ENCODE data around the gene PLA2G12B. TPM values are rescaled to one million over a fixed set of nuclear protein-coding genes. Genes with fewer than 3 reads are reported as not detected.
"Not testable (repeated sequence)": the region's sequence is repeated elsewhere in the genome, so short reads cannot be mapped to it uniquely, and the experiment has no call there.

Gene PLA2G12B
- total and polyA plus RNA-seq, 4 donors, result 31.9 to 60.2 (median 47.3) TPM

- H3K9me3 ChIP-seq (ENCODE audit: control insufficient read depth in 4 of 4, low read length in 3 of 4), result no peaks in the 10 kb centered on the region
- H3K9ac ChIP-seq (ENCODE audit: low read depth in 1 of 2, low read length in 2 of 2), result no peak overlapping the region
- no peaks in the 10 kb centered on the region for H3K27me3 ChIP-seq (ENCODE audit: control insufficient read depth in 4 of 4, insufficient read depth in 4 of 4, low read length in 3 of 4)
- DNase-seq (ENCODE audit: low spot score), result no peak
- H3K36me3 ChIP-seq (ENCODE audit: control insufficient read depth in 4 of 4, insufficient read depth in 3 of 4, low read depth in 1 of 4, low read length in 3 of 4), result no peaks in the 10 kb centered on the region
- no peak overlapping the region for H3K4me3 ChIP-seq (ENCODE audit: low read depth in 1 of 3, low read length in 3 of 3)
- H3K4me1 ChIP-seq (ENCODE audit: control insufficient read depth in 4 of 4, insufficient read depth in 4 of 4, low read length in 3 of 4), result no peaks in the 10 kb centered on the region
- no peak for TF ChIP-seq FOXA2 (IDR thresholded peaks at IDR 0.05)
- 87% methylated on average over 3 of the region's 3 CpGs for WGBS
- H3K27ac ChIP-seq (ENCODE audit: low read depth in 1 of 2, low read length in 2 of 2), result no peak overlapping the region
Measured at GRCh38 chr10:72904806-72905205, 49.8 kb downstream of the PLA2G12B start.

GRCh38 chr10:72903941-72904446 lies 50.6 kb downstream of the PLA2G12B start:
- DNase-seq (ENCODE audit: low spot score); H3K9me3 ChIP-seq (ENCODE audit: control insufficient read depth in 4 of 4, low read length in 3 of 4); H3K4me3 ChIP-seq (ENCODE audit: low read depth in 1 of 3, low read length in 3 of 3); H3K4me1 ChIP-seq (ENCODE audit: control insufficient read depth in 4 of 4, insufficient read depth in 4 of 4, low read length in 3 of 4); H3K27ac ChIP-seq (ENCODE audit: low read depth in 1 of 2, low read length in 2 of 2); H3K27me3 ChIP-seq (ENCODE audit: control insufficient read depth in 4 of 4, insufficient read depth in 4 of 4, low read length in 3 of 4); H3K9ac ChIP-seq (ENCODE audit: low read depth in 1 of 2, low read length in 2 of 2); H3K36me3 ChIP-seq (ENCODE audit: control insufficient read depth in 4 of 4, insufficient read depth in 3 of 4, low read depth in 1 of 4, low read length in 3 of 4): not testable (repeated sequence)
- 83% methylated on average over 15 of the region's 15 CpGs for WGBS

- Histone ChIP-seq H3K9me3 (ENCODE audit: control insufficient read depth in 4 of 4, low read length in 3 of 4) (no peaks in the 10 kb centered on the region), H3K9ac (ENCODE audit: low read depth in 1 of 2, low read length in 2 of 2) (no peak overlapping the region), H3K36me3 (ENCODE audit: control insufficient read depth in 4 of 4, insufficient read depth in 3 of 4, low read depth in 1 of 4, low read length in 3 of 4) (no peaks in the 10 kb centered on the region), H3K4me1 (ENCODE audit: control insufficient read depth in 4 of 4, insufficient read depth in 4 of 4, low read length in 3 of 4) (no peaks in the 10 kb centered on the region), H3K27ac (ENCODE audit: low read depth in 1 of 2, low read length in 2 of 2) (no peak overlapping the region), H3K4me3 (ENCODE audit: low read depth in 1 of 3, low read length in 3 of 3) (no peak overlapping the region), H3K27me3 (ENCODE audit: control insufficient read depth in 4 of 4, insufficient read depth in 4 of 4, low read length in 3 of 4) (no peaks in the 10 kb centered on the region)
- WGBS, result 86% methylated on average over 1 of the region's 1 CpG
- TF ChIP-seq HNF4A (conservative IDR thresholded peaks at IDR 0.05) (no peak), FOXA1 (IDR thresholded peaks at IDR 0.05) (no peak), GABPA (IDR thresholded peaks at IDR 0.05 in 1 of 2, conservative IDR thresholded peaks at IDR 0.05 in 1 of 2) (no peak), SP1 (IDR thresholded peaks at IDR 0.05) (no peak), RAD21 (IDR thresholded peaks at IDR 0.05) (no peak), MAX (IDR thresholded peaks at IDR 0.05) (no peak), ATF3 (IDR thresholded peaks at IDR 0.05) (no peak), ZBTB33 (IDR thresholded peaks at IDR 0.05) (no peak), EGR1 (IDR thresholded peaks at IDR 0.05; ENCODE audit: low read depth in 2 of 2) (no peak), TAF1 (conservative IDR thresholded peaks at IDR 0.05) (no peak), RXRA (IDR thresholded peaks at IDR 0.05) (no peak), CTCF (IDR thresholded peaks at IDR 0.05; ENCODE audit: low read depth, low read length, missing input control) (no peak), JUND (IDR thresholded peaks at IDR 0.05) (no peak)
- DNase-seq (ENCODE audit: low spot score), result no peak
Measured at GRCh38 chr10:72899545-72899944, 55.1 kb downstream of the PLA2G12B start.
